RPMI7951 (cell line): ENCODE measurements around the gene SDHD. TPM values are rescaled to one million over a fixed set of nuclear protein-coding genes. Genes with fewer than 3 reads are reported as not detected.
"Not testable (repeated sequence)": the region's sequence is repeated elsewhere in the genome, so short reads cannot be mapped to it uniquely, and the experiment has no call there.

Experiments
- DNase-seq: peaks from one replicate; pipeline ENCODE4 v3.0.0-alpha.2; 2012; ENCODE audit warnings: low read depth
- total RNA-seq: library from RNA; depleted of rRNA; stranded (reverse); fragments of >200 nt; shearing (Covaris generic); gene quantifications from 2 replicates; pipeline ENCODE4 v1.2.3, GENCODE V29; 2014; rRNA removed

The SDHD gene
- total RNA-seq = 275 and 281 TPM in 2 replicates

- peak; percentile 96 for DNase-seq
Observed at GRCh38 chr11:112086422-112087191, at the start of gene SDHD, which contains the start of gene TIMM8B. SDHD (plus strand) TSS chr11:112086873; CDS start chr11:112086908, 35 bp downstream. TIMM8B (minus strand) TSS chr11:112086756; CDS start chr11:112086723, 33 bp downstream.

GRCh38 chr11:112037527-112037926 is 49.1 kb upstream of the SDHD start:
- no peak for DNase-seq

- DNase-seq = peak; percentile 79
Observed at GRCh38 chr11:112042161-112042960, 44.3 kb upstream of the SDHD start.

- no peak for DNase-seq
Observed at GRCh38 chr11:112042961-112043304, 43.7 kb upstream of the SDHD start.

- DNase-seq = no peak
Observed at GRCh38 chr11:112044961-112045360, 41.7 kb upstream of the SDHD start.

GRCh38 chr11:112046647-112047046 is 40.0 kb upstream of the SDHD start:
- not testable (repeated sequence) for DNase-seq

- not testable (repeated sequence) for DNase-seq
Observed at GRCh38 chr11:112048256-112048655, 38.4 kb upstream of the SDHD start.

GRCh38 chr11:112049777-112050176 is 36.9 kb upstream of the SDHD start:
- no peak for DNase-seq

- DNase-seq = no peak
Observed at GRCh38 chr11:112050721-112051120, 36.0 kb upstream of the SDHD start.

- no peak for DNase-seq
Observed at GRCh38 chr11:112051768-112052167, 34.9 kb upstream of the SDHD start.

- DNase-seq = no peak
Observed at GRCh38 chr11:112057170-112057569, 29.5 kb upstream of the SDHD start.

- no peak for DNase-seq
Observed at GRCh38 chr11:112058103-112058502, 28.6 kb upstream of the SDHD start.

GRCh38 chr11:112062923-112063322 is 23.8 kb upstream of the SDHD start:
- no peak for DNase-seq

- DNase-seq = peak; percentile 86
Observed at GRCh38 chr11:112073941-112074811, 12.5 kb upstream of the SDHD start, which contains the start of the genes NKAPD1 and PIH1D2. NKAPD1 (plus strand) TSS chr11:112074299; CDS start chr11:112075575, 1,276 bp downstream. PIH1D2 (minus strand) TSS chr11:112074017; CDS start chr11:112073174, 843 bp downstream.

- DNase-seq = peak; percentile 64
Observed at GRCh38 chr11:112082729-112083128, 3.9 kb upstream of the SDHD start.

- peak; percentile 27 for DNase-seq
Observed at GRCh38 chr11:112085822-112086421, 751 bp upstream of the SDHD start.

GRCh38 chr11:112087212-112087611 is 539 bp downstream of the SDHD start:
- DNase-seq = peak; percentile 5

- DNase-seq = not testable (repeated sequence)
Observed at GRCh38 chr11:112095302-112095701, 8.6 kb downstream of the SDHD start.

- DNase-seq = no peak
Observed at GRCh38 chr11:112096194-112096593, 9.5 kb downstream of the SDHD start.

GRCh38 chr11:112097734-112098528 is 11.3 kb downstream of the SDHD start:
- no peak for DNase-seq
